ENCODE results near the gene CENPV.

The CENPV gene

GRCh38 chr17:16358394-16358793, 5.1 kb upstream of the CENPV start:
- no peak for DNase-seq (ENCODE audit: low spot score)

DNA sequence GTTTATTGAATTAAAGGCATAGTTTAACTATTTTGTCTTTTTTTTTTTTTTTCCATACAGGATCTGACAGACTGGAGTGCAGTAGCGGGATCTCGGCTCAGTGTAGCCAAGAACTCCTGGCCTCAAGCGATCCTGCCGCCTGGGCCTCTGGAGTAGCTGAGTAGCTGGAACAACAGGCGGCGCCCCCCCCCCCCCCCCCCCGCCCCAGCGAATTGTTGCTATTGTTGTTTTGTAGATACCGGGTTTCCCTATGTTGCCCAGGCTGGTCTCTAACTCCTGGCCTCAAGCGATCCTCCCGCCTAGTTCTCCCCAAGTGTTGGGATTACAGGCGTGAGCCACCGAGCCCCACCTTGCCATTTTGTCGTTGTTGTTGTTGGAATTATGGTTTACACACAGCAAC, 1.3 kb upstream of the CENPV start:
- DNase-seq (ENCODE audit: low spot score) = no peak

DNA sequence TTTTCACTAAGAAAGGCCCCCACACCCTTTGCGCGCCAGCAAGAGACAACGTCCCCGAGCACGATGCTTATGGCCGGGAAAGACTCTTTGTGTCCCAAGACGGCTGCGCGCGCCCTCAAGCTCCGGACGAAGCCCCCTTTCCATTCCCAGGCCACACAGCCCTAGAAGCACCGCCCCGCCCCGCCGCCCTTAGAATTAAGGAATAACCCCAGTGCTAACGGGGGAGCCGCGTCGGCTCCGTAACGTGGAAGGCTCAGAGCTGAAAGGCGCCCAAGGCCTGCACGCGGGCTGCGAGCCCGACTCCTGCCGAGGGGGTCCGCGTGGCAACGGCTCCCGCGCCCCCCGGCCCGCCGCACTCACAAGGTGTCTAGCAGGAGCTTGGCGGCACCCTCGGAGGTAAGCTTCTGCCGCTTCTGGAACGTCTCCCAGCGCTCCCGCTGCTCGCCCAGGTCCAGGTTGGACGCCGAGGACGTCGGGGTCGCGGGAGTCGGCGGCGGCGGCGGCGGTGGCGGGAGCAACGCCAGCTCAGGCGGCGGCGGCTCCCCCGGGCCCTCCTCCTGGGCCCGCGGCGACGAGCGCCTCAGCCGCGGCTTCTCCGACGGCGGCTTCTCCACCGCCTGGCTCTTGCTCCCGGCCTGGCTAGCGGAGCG, 477 bp downstream of the CENPV start:
- peak; percentile 47 for DNase-seq (ENCODE audit: low spot score)

- DNase-seq (ENCODE audit: low spot score) = peak; percentile 70
Measured at GRCh38 chr17:16352303-16352666, 984 bp downstream of the CENPV start.

DNA sequence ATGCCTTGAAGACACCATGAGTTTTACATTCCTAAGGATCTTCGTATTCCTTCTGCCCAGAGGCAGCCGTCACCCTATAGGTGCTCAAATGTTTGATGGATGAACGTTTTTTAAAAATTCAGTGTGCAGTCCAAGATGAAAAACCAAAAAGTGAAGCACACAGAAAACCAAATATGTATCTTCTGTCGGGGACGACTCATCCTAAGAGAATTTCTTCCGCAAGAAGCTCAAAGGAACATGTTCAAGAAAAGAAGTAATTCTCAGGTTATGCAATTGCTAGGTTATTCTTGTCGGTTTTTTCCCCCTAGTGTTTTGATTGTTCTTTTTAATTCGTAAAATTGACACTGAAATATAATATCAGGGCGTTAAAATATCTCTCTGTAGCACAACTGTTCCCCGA, 1.4 kb downstream of the CENPV start:
- peak; percentile 60 for DNase-seq (ENCODE audit: low spot score)

GRCh38 chr17:16349431-16349830, 3.8 kb downstream of the CENPV start:
- DNase-seq (ENCODE audit: low spot score) = no peak

GRCh38 chr17:16348586-16348985, 4.7 kb downstream of the CENPV start:
- DNase-seq (ENCODE audit: low spot score) = no peak

- no peak for DNase-seq (ENCODE audit: low spot score)
Measured at GRCh38 chr17:16346721-16347271, 6.5 kb downstream of the CENPV start.

GRCh38 chr17:16345565-16345964, 7.7 kb downstream of the CENPV start:
- no peak for DNase-seq (ENCODE audit: low spot score)

GRCh38 chr17:16343569-16343968, 9.7 kb downstream of the CENPV start:
- no peak for DNase-seq (ENCODE audit: low spot score)

GRCh38 chr17:16342979-16343378, 10.3 kb downstream of the CENPV start:
- no peak for DNase-seq (ENCODE audit: low spot score)

DNA sequence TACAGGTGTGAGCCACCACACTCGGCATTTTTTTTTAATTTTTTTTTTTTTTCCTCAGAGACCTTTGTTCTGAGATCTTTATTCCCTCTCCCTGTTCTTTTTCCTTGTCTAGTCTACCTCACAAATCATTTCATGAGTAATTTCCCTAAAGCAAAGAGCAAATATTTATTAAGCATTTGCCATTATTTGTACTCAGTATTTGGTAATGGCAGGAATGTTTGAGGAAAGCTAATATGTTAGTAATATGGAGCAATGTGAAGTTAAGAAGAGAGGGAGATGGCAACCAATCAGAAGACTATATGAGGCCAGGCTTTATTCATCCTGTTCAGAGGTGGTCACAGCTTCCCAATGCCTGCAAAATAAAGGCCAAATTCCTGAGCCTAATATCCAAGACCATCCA, 13.3 kb downstream of the CENPV start:
- DNase-seq (ENCODE audit: low spot score) = no peak

DNA sequence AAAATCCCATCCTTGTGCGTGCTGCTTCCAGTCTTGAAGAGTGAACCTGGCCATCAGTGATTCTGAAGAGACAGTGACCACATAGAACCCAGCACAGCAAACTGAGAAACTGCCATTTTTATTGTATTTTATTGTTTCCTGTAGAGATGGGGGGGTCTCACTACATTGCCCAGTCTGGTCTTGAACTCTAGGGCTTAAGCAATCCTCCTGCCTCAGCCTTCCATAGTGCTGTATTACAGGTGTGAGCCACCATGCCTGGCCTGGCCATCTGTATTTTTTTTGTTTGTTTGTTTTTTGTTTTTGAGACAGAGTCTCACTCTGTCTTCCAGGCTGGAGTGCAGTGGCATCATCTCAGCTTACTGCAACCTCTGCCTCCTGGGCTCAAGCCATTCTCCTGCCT, 13.9 kb downstream of the CENPV start:
- DNase-seq (ENCODE audit: low spot score) = no peak

DNA sequence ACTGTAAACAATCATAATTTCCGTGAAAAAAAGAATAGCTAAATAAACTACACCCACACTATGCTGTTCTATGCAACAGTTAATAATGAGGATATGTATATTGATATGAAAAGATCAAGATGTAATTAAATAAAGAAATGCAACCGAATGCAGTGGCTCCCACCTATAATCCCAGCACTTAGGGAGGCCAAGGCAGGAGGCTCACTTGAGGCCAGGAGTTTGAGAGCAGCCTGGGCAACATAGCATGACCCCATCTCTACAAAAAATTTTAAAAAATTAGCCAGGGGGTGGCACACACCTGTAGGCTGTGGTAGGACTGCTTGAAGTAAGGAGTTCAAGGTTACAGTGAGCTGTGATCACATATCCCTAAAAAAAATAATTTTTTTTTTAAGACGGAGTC, 14.9 kb downstream of the CENPV start:
- no peak for DNase-seq (ENCODE audit: low spot score)

DNA sequence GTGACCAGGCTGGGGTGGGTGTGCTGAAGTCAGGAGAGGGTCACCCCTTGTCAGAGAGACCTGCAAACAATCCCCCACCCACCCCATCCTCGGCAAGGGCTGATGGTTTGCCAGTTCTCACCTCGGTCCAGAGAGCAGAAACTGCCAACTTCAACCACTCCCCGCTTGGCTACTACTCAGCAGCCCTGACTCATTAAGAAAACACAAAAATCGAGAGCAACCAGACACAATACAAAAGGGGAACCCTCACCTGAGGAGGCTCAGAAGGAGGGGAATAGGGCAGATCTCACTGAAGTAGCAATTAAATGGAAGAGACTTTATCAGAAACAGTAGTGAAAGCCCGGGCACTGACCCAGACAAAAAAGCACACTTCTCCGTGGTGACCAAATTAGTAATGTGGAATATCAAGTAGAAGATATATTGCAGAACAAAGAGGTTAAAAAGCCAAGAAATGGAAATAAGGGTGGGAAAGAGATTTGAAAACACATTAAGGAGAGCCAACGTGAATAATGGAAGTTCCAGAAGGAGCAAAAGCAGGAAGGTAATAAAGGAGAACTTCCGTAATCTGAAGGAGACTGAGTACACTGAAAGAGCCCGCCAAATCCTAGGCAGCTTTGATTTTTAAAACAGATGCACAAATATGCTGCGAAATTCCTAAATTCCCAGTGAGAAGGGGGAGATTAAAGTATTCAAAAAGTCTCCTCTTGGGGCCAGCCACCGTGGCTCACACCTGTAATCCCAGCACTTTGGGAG, 23.6 kb downstream of the CENPV start:
- no peak for DNase-seq (ENCODE audit: low spot score)

GRCh38 chr17:16328997-16329396, 24.3 kb downstream of the CENPV start:
- DNase-seq (ENCODE audit: low spot score) = no peak

GRCh38 chr17:16327018-16327417, 26.3 kb downstream of the CENPV start:
- no peak for DNase-seq (ENCODE audit: low spot score)

- DNase-seq (ENCODE audit: low spot score) = no peak
Measured at GRCh38 chr17:16325964-16326363, 27.3 kb downstream of the CENPV start.

GRCh38 chr17:16322636-16323035, 30.6 kb downstream of the CENPV start:
- DNase-seq (ENCODE audit: low spot score) = no peak

- DNase-seq (ENCODE audit: low spot score) = no peak
Measured at GRCh38 chr17:16319969-16320368, 33.3 kb downstream of the CENPV start.

- DNase-seq (ENCODE audit: low spot score) = no peak
Measured at GRCh38 chr17:16314859-16315258, 38.4 kb downstream of the CENPV start.

GRCh38 chr17:16314189-16314588, 39.1 kb downstream of the CENPV start:
- DNase-seq (ENCODE audit: low spot score) = no peak

Data from RKO (cell line).